Stimulated activated CD8-positive, alpha-beta memory T cell treated with anti-CD3 and anti-CD28 coated beads, Interleukin-2, amount 100 ng/mL, for 1 hour (primary cell): ENCODE measurements around the gene AGPAT3.

Experiments used
- DNase-seq, 2 donors: peaks; one replicate each; pipeline ENCODE4 v3.0.0-alpha.2; 2020; ENCODE audit warnings: low read depth in 2 of 2

The AGPAT3 gene

GRCh38 chr21:43906585-43907370 is 41.8 kb downstream of the AGPAT3 start:
- DNase-seq = no peak

- DNase-seq = no peak
Measured at GRCh38 chr21:43907751-43908150, 42.7 kb downstream of the AGPAT3 start.

GRCh38 chr21:43908167-43908566 is 43.1 kb downstream of the AGPAT3 start:
- DNase-seq = no peak

GRCh38 chr21:43909741-43910400 is 44.8 kb downstream of the AGPAT3 start:
- no peak for DNase-seq

GRCh38 chr21:43910460-43910859 is 45.4 kb downstream of the AGPAT3 start:
- DNase-seq = no peak

- DNase-seq = no peak
Measured at GRCh38 chr21:43911015-43911934, 46.3 kb downstream of the AGPAT3 start.

- DNase-seq = no peak
Measured at GRCh38 chr21:43911935-43912487, 47.0 kb downstream of the AGPAT3 start.

GRCh38 chr21:43912500-43912899 is 47.5 kb downstream of the AGPAT3 start:
- DNase-seq = no peak

GRCh38 chr21:43912910-43913309 is 47.9 kb downstream of the AGPAT3 start:
- DNase-seq = no peak

- no peak for DNase-seq
Measured at GRCh38 chr21:43913928-43914327, 48.9 kb downstream of the AGPAT3 start.

GRCh38 chr21:43916076-43916475 is 51.1 kb downstream of the AGPAT3 start:
- DNase-seq = no peak

GRCh38 chr21:43916691-43917514 is 51.9 kb downstream of the AGPAT3 start:
- peak in 1 of 2 donors; percentile 52 for DNase-seq

- no peak for DNase-seq
Measured at GRCh38 chr21:43917515-43918384, 52.7 kb downstream of the AGPAT3 start.

GRCh38 chr21:43918385-43918947 is 53.4 kb downstream of the AGPAT3 start:
- DNase-seq = no peak

GRCh38 chr21:43919283-43919682 is 54.3 kb downstream of the AGPAT3 start:
- DNase-seq = no peak

- DNase-seq = no peak
Measured at GRCh38 chr21:43919871-43920801, 55.1 kb downstream of the AGPAT3 start.

- DNase-seq = no peak
Measured at GRCh38 chr21:43921571-43921978, 56.6 kb downstream of the AGPAT3 start.
